Colon (tissue), 2 donors: Measurements from ENCODE around the gene KCNJ11.

Experiments used
- FAIRE-seq: peaks from 2 replicates; lab custom pipeline; 2012; peaks lifted over from hg19 to GRCh38; lab: Jason Lieb, UNC
- donor health status: control.
- donor health status: control.

KCNJ11 gene

DNA sequence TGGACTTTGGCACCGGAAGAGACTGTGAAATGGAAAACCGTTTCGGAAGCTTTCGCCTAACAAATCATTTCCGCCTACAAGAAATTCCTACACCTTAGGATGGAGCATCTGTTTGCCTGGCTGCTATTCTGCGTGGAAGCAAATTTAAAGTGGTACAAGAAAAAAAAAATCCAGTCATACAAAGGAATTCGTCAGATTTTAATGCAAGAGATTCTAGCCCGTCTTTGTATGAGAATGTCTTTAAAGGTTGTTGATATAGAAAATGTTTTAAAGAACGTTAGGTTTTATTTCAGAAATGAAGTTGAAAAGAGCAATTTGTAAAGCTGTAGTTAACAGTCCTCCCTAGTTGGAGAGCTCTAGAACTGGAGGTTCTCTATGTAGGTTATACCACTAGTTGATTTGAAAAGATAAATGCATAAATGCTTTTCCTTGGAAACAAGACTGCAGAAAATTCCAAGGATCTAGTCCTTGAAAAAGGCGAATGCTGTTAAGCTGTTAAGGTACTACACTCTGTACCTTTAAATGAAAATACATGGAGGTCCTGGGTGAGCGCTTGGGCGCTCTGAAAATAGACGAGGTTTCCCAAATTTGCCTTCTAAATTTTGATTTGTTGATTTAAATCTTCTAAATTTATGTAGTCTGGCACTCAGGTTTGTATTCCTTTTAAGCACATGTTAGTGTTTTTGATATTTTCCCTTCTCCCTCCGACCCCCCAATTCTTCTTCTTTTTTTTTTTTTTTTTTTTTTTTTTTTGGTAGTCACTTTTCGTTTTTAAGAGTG, 34.4 kb downstream of the KCNJ11 start:
- FAIRE-seq = no peak

DNA sequence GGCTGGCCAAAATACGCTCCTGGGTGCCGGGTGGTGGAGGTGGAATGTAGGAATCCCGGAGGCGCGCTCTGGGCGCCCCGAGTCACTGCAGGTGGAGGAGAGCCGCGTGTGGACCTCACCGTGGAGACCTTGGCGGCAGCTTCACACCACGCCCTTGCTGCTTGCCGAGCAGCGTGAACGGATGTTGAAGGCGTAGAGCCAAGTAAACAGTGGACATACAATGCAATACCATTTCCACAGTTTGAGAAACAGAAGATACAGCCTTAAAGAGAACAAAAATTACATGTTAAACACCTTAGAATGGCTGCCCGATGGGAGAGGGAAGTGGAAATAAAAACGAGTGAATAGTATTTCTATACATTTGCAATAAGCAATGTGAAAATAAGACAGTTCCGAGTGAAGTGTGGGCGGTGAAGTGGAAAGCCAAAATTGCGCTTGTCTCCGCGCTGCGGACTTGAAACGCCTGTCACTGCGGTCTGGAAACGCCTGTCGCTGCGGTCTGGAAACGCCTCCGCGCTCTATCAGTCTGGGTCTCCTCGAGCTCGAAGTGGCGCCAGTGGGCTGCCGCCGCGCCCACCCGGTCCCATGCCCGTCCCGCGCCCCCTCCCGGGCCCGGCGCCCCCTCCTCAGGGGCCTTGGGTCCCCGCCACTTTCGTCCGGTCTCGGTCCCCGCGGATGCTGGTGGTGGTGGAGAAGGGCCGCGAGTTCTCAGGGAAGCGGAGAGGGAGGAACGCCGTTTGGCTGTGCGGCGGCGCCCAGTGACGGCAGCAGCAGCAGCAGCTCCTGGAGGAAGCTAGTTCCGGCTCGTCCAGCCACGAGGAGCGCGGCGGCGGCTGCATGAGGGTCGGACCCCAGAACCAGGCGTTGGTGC, 35.3 kb downstream of the KCNJ11 start:
- FAIRE-seq = no peak

DNA sequence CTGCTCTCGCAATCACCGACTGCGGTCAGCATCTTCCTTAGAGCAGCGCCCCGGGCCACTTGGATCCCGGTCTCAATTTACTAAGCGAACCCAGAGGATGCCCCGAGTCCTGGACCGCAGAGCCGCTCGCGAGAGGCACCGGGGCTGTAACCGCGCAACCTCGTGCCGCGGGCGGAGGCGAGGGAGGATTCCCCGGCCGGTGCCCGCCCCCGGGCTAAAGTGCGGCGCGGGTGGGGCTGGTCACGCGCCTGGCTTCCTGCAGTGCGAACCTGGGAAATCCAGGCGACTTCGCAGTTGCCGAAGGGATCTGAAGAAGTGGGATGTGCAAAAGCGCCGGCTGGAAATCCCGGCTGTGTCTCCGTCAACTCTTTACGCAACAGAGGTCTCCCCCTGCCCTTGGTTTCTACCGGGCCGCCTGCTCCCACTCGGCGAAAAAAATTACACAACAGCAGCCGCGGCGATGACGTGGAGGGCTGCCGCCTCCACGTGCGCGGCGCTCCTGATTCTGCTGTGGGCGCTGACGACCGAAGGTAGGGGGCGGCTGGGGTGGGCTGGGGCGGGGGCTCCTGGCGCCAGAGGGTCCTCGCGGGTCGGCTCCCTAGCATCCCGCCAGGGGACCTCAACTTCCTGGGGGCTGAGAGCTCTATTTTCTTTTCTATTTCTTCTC, 36.8 kb downstream of the KCNJ11 start, which contains the start of gene NCR3LG1:
Gene NCR3LG1, plus strand, starts transcription at position 291 of the 667 bp plus-strand sequence. Its CDS starts 170 bp downstream, at position 461.
- FAIRE-seq = no peak

DNA sequence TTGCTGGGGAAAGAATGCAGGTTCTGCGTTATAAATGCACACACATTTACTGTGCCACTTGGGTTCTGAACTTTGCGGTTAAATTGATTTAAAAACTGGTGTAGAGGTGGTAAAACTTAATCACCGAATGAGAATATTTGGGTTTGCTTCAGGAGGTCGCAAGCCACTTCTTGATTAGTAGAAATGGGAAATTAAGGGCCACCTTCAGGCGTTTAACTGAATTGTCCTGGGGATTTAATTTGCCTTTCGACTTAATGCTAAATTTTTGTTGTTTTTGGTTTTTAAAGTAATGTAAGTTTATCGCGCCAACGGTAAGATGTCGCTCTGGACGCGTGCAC, 37.3 kb downstream of the KCNJ11 start:
- no peak for FAIRE-seq

DNA sequence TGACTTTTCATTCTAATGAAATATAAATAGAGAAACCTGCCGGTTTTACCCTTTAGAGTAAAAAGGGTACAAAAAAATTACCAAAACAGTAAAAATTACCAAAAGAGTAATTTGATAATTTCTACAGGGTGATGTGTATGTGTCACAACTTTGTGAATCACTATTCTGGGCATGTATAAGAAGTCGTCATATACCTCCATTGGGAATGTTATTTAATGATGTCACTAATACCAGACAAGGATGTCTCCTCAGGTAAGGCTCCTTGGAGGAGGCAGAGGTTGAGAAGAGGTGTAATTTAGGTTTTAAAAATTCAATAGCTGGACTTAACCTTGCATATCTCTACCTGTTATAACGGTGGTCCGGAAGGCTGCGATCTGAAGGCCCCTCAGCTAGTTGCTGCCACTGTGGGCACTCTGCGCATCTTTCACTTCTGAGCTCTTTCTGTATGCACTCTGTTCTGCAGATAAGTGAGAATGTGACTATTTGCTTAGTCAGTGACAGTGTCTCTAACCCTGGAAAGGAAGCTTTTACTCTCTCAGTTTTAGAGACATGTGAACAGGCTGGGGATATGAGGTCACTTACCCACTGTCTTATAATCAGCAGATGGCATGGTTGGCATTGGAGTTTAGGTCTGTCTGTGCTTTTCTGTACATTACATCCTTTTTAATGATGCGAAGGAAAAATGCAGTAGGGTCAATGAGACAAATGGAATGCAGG, 37.8 kb downstream of the KCNJ11 start:
- FAIRE-seq = no peak

DNA sequence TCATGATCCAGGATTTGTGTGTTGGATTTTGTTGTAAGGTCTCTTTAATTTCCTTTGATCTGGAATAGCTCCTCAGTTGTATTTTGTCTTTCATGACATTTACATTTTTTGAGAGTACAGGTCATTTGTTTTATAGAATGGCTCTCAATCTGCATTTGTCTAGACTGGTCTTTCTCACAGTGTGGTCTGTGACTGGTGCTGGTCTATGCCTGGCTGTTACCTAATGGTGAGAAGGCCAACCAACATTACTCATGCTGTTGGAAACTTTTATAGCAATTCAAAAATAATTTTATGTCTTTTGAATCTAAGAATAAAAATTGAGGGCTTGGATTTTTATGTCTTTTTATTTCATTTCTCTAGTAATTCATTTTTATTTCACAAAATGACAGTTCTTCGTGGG, 40.8 kb downstream of the KCNJ11 start:
- FAIRE-seq = no peak

DNA sequence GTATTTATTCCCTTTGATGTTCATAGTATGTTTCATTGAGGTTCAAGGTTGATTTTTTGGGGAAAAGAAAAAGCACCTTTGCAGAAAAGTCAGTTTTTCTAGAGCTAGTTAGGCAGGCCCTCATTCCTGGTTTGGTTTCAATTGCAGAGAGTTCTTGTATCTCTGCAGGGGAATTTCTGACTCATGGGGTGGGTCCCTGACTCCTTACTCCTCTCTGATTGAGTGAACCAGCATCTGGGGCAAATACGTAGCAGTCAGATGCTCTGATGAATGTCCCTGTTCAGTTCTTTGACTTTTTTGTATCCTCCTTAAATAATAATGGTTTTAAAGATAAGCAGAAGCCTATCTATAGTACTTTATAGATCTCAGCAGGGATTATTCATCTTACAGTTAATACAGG, 44.6 kb downstream of the KCNJ11 start:
- no peak for FAIRE-seq

DNA sequence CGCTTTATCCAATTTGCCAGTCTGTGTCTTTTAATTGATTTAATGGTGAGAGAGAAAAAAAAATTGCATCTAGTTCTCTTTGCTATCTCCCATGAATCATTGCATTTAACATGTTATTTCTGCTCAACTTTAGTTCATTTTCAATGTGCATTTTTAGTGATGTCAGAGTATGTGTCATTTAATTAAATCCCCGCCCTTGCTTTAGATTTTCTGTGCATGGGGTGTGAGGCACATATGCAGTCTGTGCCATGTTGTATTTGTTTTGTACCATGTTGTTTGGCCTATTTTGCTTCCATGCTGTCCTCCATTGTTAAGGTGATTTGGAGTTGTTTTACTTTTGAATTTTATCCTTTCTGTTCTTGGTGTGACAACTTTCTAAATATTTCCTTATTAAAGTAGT, 45.2 kb downstream of the KCNJ11 start:
- FAIRE-seq = no peak
